Measurements from ENCODE around the gene ZYX.
"Not testable (repeated sequence)": the region's sequence is repeated elsewhere in the genome, so short reads cannot be mapped to it uniquely, and the experiment has no call there.

Gene ZYX

DNA sequence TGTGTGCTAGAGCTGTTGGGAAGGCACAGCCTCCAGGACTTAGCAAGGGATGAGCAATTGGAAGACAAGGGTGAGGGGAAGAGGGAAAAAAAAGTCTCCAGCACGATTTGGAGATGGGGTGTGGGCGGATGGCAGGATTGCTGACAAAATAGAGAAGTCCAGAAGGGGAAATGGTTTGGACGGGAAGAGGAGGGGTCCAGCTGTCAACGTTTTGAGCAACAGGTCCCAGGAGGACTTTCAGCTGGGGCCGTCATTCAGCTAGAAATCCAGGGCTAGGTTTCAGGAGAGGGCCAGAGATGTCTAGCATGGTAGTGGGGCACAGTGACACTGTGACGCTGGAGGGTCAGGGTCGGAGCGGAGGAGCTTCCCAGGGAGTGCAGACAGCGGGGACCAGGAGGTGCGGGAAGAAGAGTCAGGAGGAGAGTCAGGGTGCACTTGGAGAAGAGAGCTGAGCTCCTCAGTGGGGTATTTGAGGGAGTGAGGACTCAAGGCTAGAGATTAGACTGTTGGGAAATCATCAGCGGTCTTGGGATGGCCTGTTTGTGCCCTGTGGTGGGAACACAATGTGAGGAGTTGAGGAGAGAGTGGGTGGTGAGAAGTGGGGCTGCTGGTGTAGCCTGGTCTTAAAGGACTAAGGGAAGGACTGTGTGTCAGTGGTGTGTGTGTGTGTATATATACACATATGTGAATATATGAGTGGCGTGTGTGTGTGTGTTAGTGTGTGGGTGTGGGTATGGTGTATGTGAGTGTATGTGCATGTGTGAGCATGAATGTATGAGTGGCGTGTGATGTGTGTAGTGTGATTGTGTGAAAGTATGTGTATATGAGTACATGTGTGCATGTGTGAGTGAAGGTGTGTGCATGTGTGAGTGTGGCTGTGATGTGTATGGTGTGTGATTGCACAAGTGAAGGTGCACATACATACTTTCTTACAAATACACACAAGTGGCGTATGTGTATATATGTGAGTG, 3.8 kb downstream of the ZYX start:
- no peak for DNase-seq (ENCODE audit: low spot score)

DNA sequence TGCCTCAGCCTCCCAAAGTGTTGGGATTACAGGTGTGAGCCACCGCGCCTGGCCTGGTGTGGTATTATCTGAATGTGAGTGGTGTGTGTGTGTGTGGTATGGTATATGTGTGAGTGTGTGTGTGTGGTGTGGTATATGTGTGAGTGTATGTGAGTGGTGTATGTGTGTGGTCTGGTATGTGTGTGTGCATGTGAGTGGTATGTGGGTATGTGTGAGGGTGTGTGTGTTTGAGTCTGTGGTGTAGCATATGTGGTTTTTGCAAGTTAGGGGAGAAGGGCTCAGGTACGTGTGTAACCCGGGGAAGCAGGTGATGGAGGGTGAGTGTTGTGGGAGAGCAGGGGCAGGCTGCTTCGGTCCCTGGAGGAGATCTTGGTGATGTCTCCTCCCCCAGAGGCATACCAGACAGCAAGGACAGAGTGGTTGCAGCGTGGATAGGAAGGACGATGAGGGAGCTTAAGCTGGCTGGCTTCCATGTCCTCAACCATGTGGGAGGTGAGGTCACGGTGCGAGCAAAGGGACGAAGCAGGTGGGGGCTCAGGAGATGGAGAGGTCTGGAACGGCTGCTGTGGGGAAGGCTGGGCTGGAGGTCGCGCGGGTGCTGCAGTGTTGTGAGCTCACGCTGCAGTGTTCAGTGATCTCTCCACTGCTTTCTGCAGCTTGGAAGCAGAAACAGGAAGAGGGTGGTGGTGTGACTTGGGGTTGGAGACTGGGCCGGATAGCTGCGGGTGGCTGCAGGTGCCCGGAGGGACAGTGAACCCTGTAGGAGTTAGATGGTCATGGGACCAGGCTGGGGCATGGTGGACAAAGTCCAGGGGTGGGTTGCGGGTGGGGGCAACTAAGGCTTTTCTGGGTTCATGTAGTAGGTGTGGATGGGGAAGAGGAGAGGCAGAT, 5.0 kb downstream of the ZYX start:
- DNase-seq (ENCODE audit: low spot score): no peak

DNA sequence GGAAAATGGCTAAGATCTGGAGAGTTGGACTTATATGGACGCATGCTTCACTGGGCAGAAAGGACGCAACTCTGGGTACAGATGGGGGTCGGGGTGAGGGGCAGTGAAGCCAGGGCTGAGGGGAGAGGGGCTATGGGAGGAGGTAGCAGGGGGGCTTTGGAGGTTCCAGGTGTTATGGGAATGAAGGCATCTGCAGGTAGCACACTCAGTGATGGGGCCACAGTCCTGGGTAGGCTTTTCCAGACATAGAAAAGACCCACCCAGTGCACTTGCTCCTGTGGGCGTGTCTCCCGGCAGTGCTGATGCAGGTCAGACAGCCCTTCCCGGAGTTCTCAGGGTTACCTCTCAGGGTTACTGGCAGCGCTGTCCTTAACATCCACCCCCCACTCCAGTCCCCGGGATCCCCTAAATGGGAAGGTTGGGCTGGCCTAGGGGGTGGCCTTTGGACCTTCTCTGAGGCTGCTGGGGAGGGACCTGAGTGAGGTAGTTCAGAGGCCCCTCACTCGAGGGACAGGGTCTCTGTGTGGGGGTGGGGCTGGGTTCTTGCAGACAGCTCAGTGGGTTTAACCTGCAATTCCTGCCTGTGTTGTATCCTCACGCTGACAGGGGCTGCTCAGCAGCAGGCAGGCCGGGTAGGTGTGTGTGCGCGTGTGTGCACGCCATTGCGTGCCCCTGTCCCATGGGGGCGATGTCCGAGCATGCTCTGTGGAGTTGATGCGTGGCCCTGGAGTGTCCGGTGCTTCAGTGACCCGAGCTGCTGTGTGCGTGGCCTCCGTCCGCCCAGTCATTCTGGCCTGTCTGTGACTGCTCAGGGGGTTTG, 6.2 kb downstream of the ZYX start:
- DNase-seq (ENCODE audit: low spot score): no peak

GRCh38 chr7:143388051-143388450, 6.9 kb downstream of the ZYX start:
- DNase-seq (ENCODE audit: low spot score): no peak

DNA sequence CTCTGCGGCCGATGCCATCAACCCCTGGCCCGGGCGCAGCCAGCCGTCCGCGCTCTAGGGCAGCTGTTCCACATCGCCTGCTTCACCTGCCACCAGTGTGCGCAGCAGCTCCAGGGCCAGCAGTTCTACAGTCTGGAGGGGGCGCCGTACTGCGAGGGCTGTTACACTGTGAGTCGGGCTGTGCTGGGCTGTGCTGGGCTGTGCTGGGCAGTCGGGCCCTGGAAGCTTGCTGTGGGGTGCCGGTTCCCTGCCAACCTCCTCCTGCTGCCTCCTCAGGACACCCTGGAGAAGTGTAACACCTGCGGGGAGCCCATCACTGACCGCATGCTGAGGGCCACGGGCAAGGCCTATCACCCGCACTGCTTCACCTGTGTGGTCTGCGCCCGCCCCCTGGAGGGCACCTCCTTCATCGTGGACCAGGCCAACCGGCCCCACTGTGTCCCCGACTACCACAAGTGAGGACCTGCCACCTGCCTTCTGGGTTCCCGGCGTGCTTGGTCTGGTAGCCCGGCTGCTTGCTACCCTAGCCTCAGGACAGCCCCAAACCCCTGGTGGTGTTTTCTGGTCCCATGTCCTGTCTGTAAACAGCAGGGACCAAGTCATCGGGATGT, 7.5 kb downstream of the ZYX start:
- DNase-seq (ENCODE audit: low spot score): no peak

DNA sequence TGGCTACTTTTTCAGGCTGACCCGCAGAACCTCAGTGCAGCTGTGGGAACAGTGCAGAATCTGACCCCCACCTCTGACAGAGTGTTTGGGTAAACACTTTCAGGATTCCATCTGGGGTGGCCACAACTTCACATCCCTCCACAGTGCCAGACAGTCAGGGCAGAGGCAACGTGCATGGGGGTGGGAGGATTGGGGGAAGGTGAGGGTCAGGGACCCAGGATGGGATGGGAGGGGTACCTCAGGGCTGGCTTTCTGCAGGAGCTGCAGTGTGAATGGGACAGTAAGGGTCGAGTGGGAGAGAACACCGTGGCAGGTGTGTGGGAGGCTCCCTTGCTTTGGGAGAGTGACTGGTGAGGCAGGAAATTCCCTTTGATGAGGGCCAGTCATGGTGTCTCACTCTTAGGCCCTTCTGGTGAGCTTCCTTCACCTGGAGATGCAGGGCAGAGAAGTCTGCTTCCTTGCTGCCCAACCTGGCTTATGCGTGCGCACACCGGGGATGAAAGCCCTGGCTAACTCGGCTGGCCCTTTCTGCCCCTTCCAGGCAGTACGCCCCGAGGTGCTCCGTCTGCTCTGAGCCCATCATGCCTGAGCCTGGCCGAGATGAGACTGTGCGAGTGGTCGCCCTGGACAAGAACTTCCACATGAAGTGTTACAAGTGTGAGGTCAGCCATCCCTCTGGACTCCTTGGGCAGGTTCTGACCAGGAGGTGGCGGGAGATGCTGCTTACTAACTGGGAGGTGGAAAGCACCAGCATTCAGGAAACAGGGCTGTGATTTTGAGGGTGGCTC, 8.4 kb downstream of the ZYX start:
- DNase-seq (ENCODE audit: low spot score): no peak

DNA sequence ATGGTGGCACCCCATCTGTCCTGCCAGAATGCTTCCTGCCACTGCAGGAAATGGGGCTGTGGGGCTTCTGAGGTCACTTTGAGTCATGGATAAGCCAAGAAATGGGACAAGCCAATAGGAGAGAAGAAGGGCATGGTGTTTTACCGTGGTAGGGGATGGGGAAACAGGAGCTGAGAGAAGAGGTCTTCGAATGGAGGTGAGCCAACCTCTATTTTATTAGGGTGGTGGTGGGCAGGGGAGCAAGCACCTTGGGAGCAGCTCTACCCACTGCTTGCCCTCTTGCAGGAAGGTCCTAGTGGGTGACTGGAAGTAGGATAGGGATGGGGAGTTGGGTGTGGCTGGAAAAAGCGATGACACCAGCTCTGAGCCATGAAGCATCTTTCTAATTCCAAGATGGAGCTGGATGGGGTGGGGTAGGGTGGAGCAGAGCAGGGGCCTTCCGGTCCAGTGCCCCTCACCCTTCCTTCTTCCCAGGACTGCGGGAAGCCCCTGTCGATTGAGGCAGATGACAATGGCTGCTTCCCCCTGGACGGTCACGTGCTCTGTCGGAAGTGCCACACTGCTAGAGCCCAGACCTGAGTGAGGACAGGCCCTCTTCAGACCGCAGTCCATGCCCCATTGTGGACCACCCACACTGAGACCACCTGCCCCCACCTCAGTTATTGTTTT, 9.1 kb downstream of the ZYX start:
- no peak for DNase-seq (ENCODE audit: low spot score)

- no peak for DNase-seq (ENCODE audit: low spot score)
Measured at GRCh38 chr7:143390773-143391317, 9.7 kb downstream of the ZYX start.

GRCh38 chr7:143391462-143392404, 10.6 kb downstream of the ZYX start:
- no peak for DNase-seq (ENCODE audit: low spot score)

GRCh38 chr7:143392427-143392826, 11.3 kb downstream of the ZYX start:
- not testable (repeated sequence) for DNase-seq (ENCODE audit: low spot score)

- no peak for DNase-seq (ENCODE audit: low spot score)
Measured at GRCh38 chr7:143392875-143393266, 11.7 kb downstream of the ZYX start.

DNA sequence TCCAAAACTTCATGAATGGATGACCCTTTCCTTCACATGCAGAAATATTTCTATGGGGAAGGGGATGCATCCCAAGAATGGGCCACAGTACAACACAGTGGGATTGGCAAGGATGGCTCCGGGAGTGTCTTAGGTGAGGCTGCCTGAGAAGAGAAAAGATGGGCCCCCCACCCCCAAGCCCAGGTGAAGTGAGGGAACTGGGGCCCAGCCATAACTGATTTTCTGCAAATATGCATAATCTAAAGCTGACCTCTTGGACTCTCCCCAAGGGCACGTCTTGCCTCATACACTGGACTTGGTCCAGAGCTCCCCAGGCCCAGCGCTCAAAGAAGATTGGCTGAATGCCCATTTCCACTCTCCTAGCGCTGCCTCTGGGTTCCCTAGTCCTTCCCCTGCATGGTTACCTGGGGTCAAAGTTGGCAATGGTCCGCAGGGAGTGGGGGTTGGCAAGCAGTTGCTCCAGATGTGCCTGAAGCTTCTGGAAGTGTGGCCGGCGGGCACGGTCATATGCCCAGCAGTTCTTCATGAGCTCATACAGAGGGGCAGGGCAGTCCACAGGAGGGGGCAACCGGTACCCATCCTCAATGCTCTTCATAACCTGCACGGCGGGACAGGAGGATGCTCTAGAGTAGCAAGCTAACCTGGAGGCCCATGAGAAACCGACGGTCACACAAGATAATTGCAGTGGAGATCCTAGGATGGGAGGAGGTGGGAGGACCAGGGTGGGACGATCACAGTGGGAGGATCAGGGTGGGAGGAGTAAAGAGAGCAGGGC, 12.3 kb downstream of the ZYX start:
- DNase-seq (ENCODE audit: low spot score): no peak

DNA sequence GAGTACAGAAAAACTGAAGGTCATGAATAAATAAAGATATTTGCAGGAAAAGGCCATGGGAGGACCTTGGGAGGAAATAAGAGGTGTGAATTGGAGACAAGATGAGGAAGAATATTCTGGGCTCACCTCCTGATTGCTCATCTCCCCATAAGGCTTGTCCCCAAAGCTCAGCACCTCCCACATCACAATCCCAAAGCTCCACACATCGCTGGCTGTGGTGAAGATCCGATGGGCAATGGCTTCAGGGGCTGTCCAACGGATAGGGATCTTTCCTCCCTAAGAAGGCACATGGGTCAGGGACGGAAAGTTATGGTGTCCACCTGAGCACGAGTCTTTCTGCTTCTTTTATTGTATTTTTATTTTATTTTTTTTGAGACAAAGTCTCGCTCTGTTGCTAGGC, 12.9 kb downstream of the ZYX start:
- no peak for DNase-seq (ENCODE audit: low spot score)

GRCh38 chr7:143394777-143395176, 13.6 kb downstream of the ZYX start:
- DNase-seq (ENCODE audit: low spot score): no peak

DNA sequence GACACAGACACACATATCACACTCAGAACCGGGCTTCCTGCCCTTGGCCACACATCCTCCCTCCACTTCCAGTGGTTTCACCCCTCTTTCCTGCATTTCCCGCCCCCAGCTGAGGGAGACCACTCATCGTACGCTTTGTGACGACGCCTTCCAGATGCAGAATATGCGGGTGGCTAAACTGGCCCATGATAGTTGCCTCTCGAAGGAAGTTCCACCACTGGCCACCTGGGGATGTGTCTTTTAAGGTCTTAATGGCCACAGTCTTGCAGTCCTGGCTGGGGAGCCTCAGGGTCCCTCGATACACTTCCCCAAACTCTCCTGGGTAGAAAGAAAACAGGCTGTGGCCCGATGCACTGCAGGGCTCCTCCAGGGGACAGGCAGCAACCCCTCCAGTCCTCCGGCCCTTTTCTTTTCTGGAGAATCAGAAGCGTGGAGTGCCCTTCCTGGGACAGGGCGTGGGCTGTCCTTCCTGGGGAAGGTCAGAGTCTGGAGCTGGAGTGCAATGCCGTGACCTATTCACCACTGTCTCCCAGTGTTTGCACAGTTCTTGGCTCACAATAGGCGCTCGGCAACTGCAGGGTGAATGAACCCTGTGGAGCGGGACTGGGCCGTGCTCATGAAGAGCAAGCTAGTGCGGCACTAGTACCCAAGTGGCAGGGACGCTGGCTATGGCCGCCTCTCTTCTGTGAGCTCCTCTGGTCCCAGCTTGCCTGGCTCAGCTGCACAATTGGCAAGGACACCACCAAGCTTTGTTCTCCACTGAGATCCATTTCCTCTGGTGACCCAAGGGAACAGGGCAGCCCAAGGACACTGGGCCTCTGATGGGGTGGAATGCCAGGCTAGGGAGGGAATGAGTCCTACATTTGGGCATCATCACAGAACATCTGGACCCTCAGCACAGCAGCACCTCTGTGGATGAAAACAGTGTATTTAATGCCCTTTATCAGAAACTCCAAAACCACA, 14.3 kb downstream of the ZYX start:
- no peak for DNase-seq (ENCODE audit: low spot score)

DNA sequence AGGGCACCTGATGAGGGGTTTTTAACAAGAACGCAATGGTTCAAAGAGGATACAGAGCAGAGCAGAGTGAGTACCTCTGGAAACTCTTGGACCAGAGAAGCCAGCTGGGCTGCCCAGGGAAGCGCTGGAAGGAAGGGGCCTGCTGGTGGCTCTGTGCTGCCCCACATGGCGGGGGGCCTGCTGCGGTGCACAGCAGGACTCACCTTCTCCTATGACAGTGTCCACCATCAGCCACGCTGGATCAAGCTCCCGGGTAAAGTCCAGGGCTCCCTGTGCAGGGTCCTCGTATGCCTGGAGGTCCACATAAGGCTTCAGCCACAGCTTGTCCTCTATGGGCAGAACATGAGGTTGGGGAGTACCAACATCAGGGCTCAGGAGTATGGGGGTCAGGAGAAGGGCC, 15.0 kb downstream of the ZYX start:
- no peak for DNase-seq (ENCODE audit: low spot score)

Data from SK-N-DZ (cell line).